Measurements from ENCODE around the gene DNM3.

Gene DNM3

GRCh38 chr1:172254521-172255222, 413.4 kb downstream of the DNM3 start:
- Histone ChIP-seq H3K36me3 (replicated peaks) (no peaks in the 10 kb centered on the region), H3K27me3 (ENCODE audit: low read depth) (no peaks in the 10 kb centered on the region), H3K4me3 (no peak overlapping the region), H3K4me1 (peaks cover 18% of the 10 kb centered on the region), H3K9me3 (no peaks in the 10 kb centered on the region)
- in situ Hi-C loops (cut with MboI; ENCODE audit: low sequenced_read_pairs), result no loop called here
- DNase-seq (ENCODE audit: low spot score in 2 of 2), result no peak

GRCh38 chr1:172255223-172255560, 413.9 kb downstream of the DNM3 start:
- in situ Hi-C loops (cut with MboI; ENCODE audit: low sequenced_read_pairs), result no loop called here
- H3K9me3 ChIP-seq, result no peaks in the 10 kb centered on the region
- no peak for DNase-seq (ENCODE audit: low spot score in 2 of 2)
- no peaks in the 10 kb centered on the region for H3K27me3 ChIP-seq (ENCODE audit: low read depth)
- H3K4me3 ChIP-seq, result no peak overlapping the region
- no peaks in the 10 kb centered on the region for H3K36me3 ChIP-seq (replicated peaks)
- H3K4me1 ChIP-seq, result peaks cover 18% of the 10 kb centered on the region

GRCh38 chr1:172265905-172266304, 424.6 kb downstream of the DNM3 start:
- H3K36me3 ChIP-seq (replicated peaks), result no peaks in the 10 kb centered on the region

GRCh38 chr1:172266528-172267174, 425.4 kb downstream of the DNM3 start:
- Histone ChIP-seq H3K27me3 (ENCODE audit: low read depth) (no peaks in the 10 kb centered on the region), H3K4me3 (no peak overlapping the region), H3K9me3 (no peaks in the 10 kb centered on the region), H3K4me1 (peaks cover 11% of the 10 kb centered on the region), H3K36me3 (replicated peaks) (no peaks in the 10 kb centered on the region)
- in situ Hi-C loops (cut with MboI; ENCODE audit: low sequenced_read_pairs), result no loop called here
- DNase-seq (ENCODE audit: low spot score in 2 of 2), result no peak

More at GRCh38 chr1:172265905-172266304, 424.6 kb downstream of the DNM3 start:
- peak in 1 of 2 experiments; percentile 32 for DNase-seq (ENCODE audit: low spot score in 2 of 2)
- no peaks in the 10 kb centered on the region for H3K27me3 ChIP-seq (ENCODE audit: low read depth)
- H3K9me3 ChIP-seq, result no peaks in the 10 kb centered on the region
- in situ Hi-C loops (cut with MboI; ENCODE audit: low sequenced_read_pairs), result no loop called here
- H3K4me3 ChIP-seq, result no peak overlapping the region
- H3K4me1 ChIP-seq, result peaks cover 11% of the 10 kb centered on the region

- in situ Hi-C loops (cut with MboI; ENCODE audit: low sequenced_read_pairs), result no loop called here
- no peaks in the 10 kb centered on the region for H3K36me3 ChIP-seq (replicated peaks)
- DNase-seq (ENCODE audit: low spot score in 2 of 2), result no peak
- H3K27me3 ChIP-seq (ENCODE audit: low read depth), result no peaks in the 10 kb centered on the region
- no peak overlapping the region for H3K4me3 ChIP-seq
- peaks cover 11% of the 10 kb centered on the region for H3K4me1 ChIP-seq
- H3K9me3 ChIP-seq, result no peaks in the 10 kb centered on the region
These were observed 426.9 kb downstream of the DNM3 start for GRCh38 chr1:172268237-172268636.

- peaks cover 11% of the 10 kb centered on the region for H3K4me1 ChIP-seq
- no peak overlapping the region for H3K4me3 ChIP-seq
- H3K36me3 ChIP-seq (replicated peaks), result no peaks in the 10 kb centered on the region
- in situ Hi-C loops (cut with MboI; ENCODE audit: low sequenced_read_pairs), result no loop called here
- no peaks in the 10 kb centered on the region for H3K9me3 ChIP-seq
- no peak for DNase-seq (ENCODE audit: low spot score in 2 of 2)
- no peaks in the 10 kb centered on the region for H3K27me3 ChIP-seq (ENCODE audit: low read depth)
These were observed 427.8 kb downstream of the DNM3 start for GRCh38 chr1:172269084-172269483.

GRCh38 chr1:172269644-172270043, 428.3 kb downstream of the DNM3 start:
- Histone ChIP-seq H3K9me3 (no peaks in the 10 kb centered on the region), H3K4me1 (peaks cover 11% of the 10 kb centered on the region), H3K4me3 (no peak overlapping the region), H3K36me3 (replicated peaks) (no peaks in the 10 kb centered on the region), H3K27me3 (ENCODE audit: low read depth) (no peaks in the 10 kb centered on the region)
- in situ Hi-C loops (cut with MboI; ENCODE audit: low sequenced_read_pairs), result no loop called here
- DNase-seq (ENCODE audit: low spot score in 2 of 2), result no peak

- Histone ChIP-seq H3K27me3 (ENCODE audit: low read depth) (no peaks in the 10 kb centered on the region), H3K36me3 (replicated peaks) (no peaks in the 10 kb centered on the region), H3K9me3 (no peaks in the 10 kb centered on the region), H3K4me3 (no peak overlapping the region), H3K4me1 (peaks cover 10% of the 10 kb centered on the region)
- in situ Hi-C loops (cut with MboI; ENCODE audit: low sequenced_read_pairs), result no loop called here
- DNase-seq (ENCODE audit: low spot score in 2 of 2), result no peak
These were observed 429.3 kb downstream of the DNM3 start for GRCh38 chr1:172270605-172271004.

- Histone ChIP-seq H3K36me3 (replicated peaks) (no peaks in the 10 kb centered on the region), H3K4me3 (no peak overlapping the region), H3K4me1 (no peaks in the 10 kb centered on the region), H3K27me3 (ENCODE audit: low read depth) (no peaks in the 10 kb centered on the region), H3K9me3 (no peaks in the 10 kb centered on the region)
- in situ Hi-C loops (cut with MboI; ENCODE audit: low sequenced_read_pairs), result no loop called here
- no peak for DNase-seq (ENCODE audit: low spot score in 2 of 2)
These were observed 430.8 kb downstream of the DNM3 start for GRCh38 chr1:172272087-172272486.

GRCh38 chr1:172273647-172274396, 432.5 kb downstream of the DNM3 start:
- Histone ChIP-seq H3K9me3 (no peaks in the 10 kb centered on the region), H3K36me3 (replicated peaks) (no peaks in the 10 kb centered on the region), H3K27me3 (ENCODE audit: low read depth) (no peaks in the 10 kb centered on the region), H3K4me1 (no peaks in the 10 kb centered on the region), H3K4me3 (no peak overlapping the region)
- in situ Hi-C loops (cut with MboI; ENCODE audit: low sequenced_read_pairs), result no loop called here
- no peak for DNase-seq (ENCODE audit: low spot score in 2 of 2)

GRCh38 chr1:172275478-172275877, 434.2 kb downstream of the DNM3 start:
- no peaks in the 10 kb centered on the region for H3K4me1 ChIP-seq
- in situ Hi-C loops (cut with MboI; ENCODE audit: low sequenced_read_pairs), result no loop called here
- H3K9me3 ChIP-seq, result no peaks in the 10 kb centered on the region
- no peak overlapping the region for H3K4me3 ChIP-seq
- no peaks in the 10 kb centered on the region for H3K36me3 ChIP-seq (replicated peaks)
- no peak for DNase-seq (ENCODE audit: low spot score in 2 of 2)
- no peaks in the 10 kb centered on the region for H3K27me3 ChIP-seq (ENCODE audit: low read depth)

GRCh38 chr1:172276120-172276818, 435.0 kb downstream of the DNM3 start:
- no peaks in the 10 kb centered on the region for H3K4me1 ChIP-seq
- DNase-seq (ENCODE audit: low spot score in 2 of 2), result no peak
- in situ Hi-C loops (cut with MboI; ENCODE audit: low sequenced_read_pairs), result no loop called here
- no peaks in the 10 kb centered on the region for H3K27me3 ChIP-seq (ENCODE audit: low read depth)
- no peaks in the 10 kb centered on the region for H3K36me3 ChIP-seq (replicated peaks)
- no peaks in the 10 kb centered on the region for H3K9me3 ChIP-seq
- no peak overlapping the region for H3K4me3 ChIP-seq

- H3K36me3 ChIP-seq (replicated peaks), result no peaks in the 10 kb centered on the region
- no peak overlapping the region for H3K4me3 ChIP-seq
- H3K9me3 ChIP-seq, result no peaks in the 10 kb centered on the region
- in situ Hi-C loops (cut with MboI; ENCODE audit: low sequenced_read_pairs), result no loop called here
- H3K4me1 ChIP-seq, result no peaks in the 10 kb centered on the region
- no peaks in the 10 kb centered on the region for H3K27me3 ChIP-seq (ENCODE audit: low read depth)
- no peak for DNase-seq (ENCODE audit: low spot score in 2 of 2)
These were observed 436.0 kb downstream of the DNM3 start for GRCh38 chr1:172277275-172277674.

GRCh38 chr1:172277989-172278388, 436.7 kb downstream of the DNM3 start:
- Histone ChIP-seq H3K36me3 (replicated peaks) (no peaks in the 10 kb centered on the region), H3K4me3 (no peak overlapping the region), H3K4me1 (no peaks in the 10 kb centered on the region), H3K9me3 (no peaks in the 10 kb centered on the region), H3K27me3 (ENCODE audit: low read depth) (no peaks in the 10 kb centered on the region)
- in situ Hi-C loops (cut with MboI; ENCODE audit: low sequenced_read_pairs), result no loop called here
- no peak for DNase-seq (ENCODE audit: low spot score in 2 of 2)

Measured in HAP-1 (cell line).